B cell (primary cell): ENCODE measurements around the gene LZTS3. TPM values are rescaled to one million over a fixed set of nuclear protein-coding genes. Genes with fewer than 3 reads are reported as not detected.

Experiments used
- ATAC-seq: fragments of 200-7000 bp; cut with Tn5 transposase; one replicate; pipeline ENCODE4 v1.10.0; 2021; ENCODE audit warnings: low read depth, mild to moderate bottlenecking, moderate number of reproducible peaks, moderate library complexity
- CTCF ChIA-PET: fragments of 350-600 bp; sonication (Branson Sonifier 250); formaldehyde crosslinking; loops from one replicate; lab custom pipeline; 2021; ENCODE audit warnings: antibody characterized with exemption, inconsistent platforms; lab: Charles Lee
- POLR2A ChIA-PET: fragments of 350-600 bp; sonication (Branson Sonifier 250); formaldehyde crosslinking; loops from one replicate; lab custom pipeline; 2021; ENCODE audit warnings: antibody characterized with exemption; lab: Charles Lee
- DNase-seq: peaks from one replicate; pipeline ENCODE4 v3.0.0; 2013
- H2AFZ ChIP-seq: 2 replicates; pipeline ENCODE4 v1.6.1; 2012; ENCODE audit warnings: mild to moderate bottlenecking, low read depth, low read length; ENCODE audit not compliant: insufficient read depth, poor library complexity, severe bottlenecking
- H3K27ac ChIP-seq, 2 donors: 1 replicate in 1 of 2; 2 replicates in 1 of 2; pipeline ENCODE4 v1.5.1; 2012 to 2013; ENCODE audit warnings: low read length in 2 of 2, mild to moderate bottlenecking in 2 of 2, moderate library complexity in 1 of 2
- H3K27me3 ChIP-seq, 4 experiments: fragments of 200-600 bp in 1 of 4; sonication (generic) in 1 of 4; replicated peaks in 1 of 4; 1 replicate in 2 of 4; 2 replicates in 2 of 4; pipeline versions ENCODE4 v1.6.1 to v1.7.0; 2013 to 2016; ENCODE audit warnings: low read length in 3 of 4, mild to moderate bottlenecking in 2 of 4, mixed read lengths in 1 of 4, moderate library complexity in 1 of 4; ENCODE audit not compliant: insufficient read depth in 4 of 4, control insufficient read depth in 3 of 4; ENCODE audit errors: control extremely low read depth in 1 of 4
- H3K36me3 ChIP-seq, 2 experiments: replicated peaks in 1 of 2; 1 replicate in 1 of 2; 2 replicates in 1 of 2; pipeline versions ENCODE4 v1.6.1 to v1.7.1; 2013; ENCODE audit warnings: low read length in 1 of 2; ENCODE audit not compliant: insufficient read depth in 2 of 2, control insufficient read depth in 1 of 2; ENCODE audit errors: control extremely low read depth in 1 of 2, extremely low read depth in 1 of 2
- H3K4me1 ChIP-seq, 2 donors: fragments of 200-600 bp in 1 of 2; sonication (generic) in 1 of 2; 1 replicate in 1 of 2; 2 replicates in 1 of 2; pipeline versions ENCODE4 v1.5.1 to v1.6.1; 2013 to 2017; ENCODE audit warnings: low read length in 2 of 2; ENCODE audit not compliant: control insufficient read depth in 2 of 2, insufficient read depth in 2 of 2
- H3K4me2 ChIP-seq: replicated peaks from 2 replicates; pipeline ENCODE3; 2012; ENCODE audit warnings: mild to moderate bottlenecking, low read depth, low read length; ENCODE audit not compliant: poor library complexity, severe bottlenecking
- H3K4me3 ChIP-seq, 5 experiments: fragments of 200-600 bp in 1 of 5; sonication (generic) in 1 of 5; 1 replicate in 3 of 5; 2 replicates in 2 of 5; pipeline versions ENCODE4 v1.5.1 to v1.7.0; 2011 to 2016; ENCODE audit warnings: low read length in 4 of 5, mild to moderate bottlenecking in 4 of 5, low read depth in 2 of 5, control low read depth in 1 of 5, moderate library complexity in 1 of 5; ENCODE audit not compliant: insufficient read depth in 1 of 5; ENCODE audit errors: control extremely low read depth in 1 of 5, extremely low read depth in 1 of 5
- H3K79me2 ChIP-seq: fragments of 200-600 bp; sonication (generic); one replicate; pipeline ENCODE4 v1.6.0; 2016; ENCODE audit warnings: low read length; ENCODE audit not compliant: control insufficient read depth, insufficient read depth
- H3K9ac ChIP-seq: fragments of 200-600 bp; sonication (generic); 2 replicates; pipeline ENCODE4 v1.6.1; 2017; ENCODE audit warnings: mild to moderate bottlenecking, low read length, moderate library complexity
- H3K9me3 ChIP-seq, 3 donors: one replicate each; pipeline versions ENCODE4 v1.6.1 to v1.7.1; 2013; ENCODE audit warnings: low read length in 2 of 3; ENCODE audit not compliant: control insufficient read depth in 2 of 3, insufficient read depth in 1 of 3; ENCODE audit errors: control extremely low read depth in 1 of 3
- H4K20me1 ChIP-seq: 2 replicates; pipeline ENCODE4 v1.6.0; 2012; ENCODE audit warnings: mild to moderate bottlenecking, low read length; ENCODE audit not compliant: insufficient read depth, control insufficient read depth, poor library complexity, severe bottlenecking
- H3K27ac Mint-ChIP-seq: one replicate; pipeline ENCODE4 v1.8.0; 2021; ENCODE audit warnings: mixed read lengths
- H3K27me3 Mint-ChIP-seq: one replicate; pipeline ENCODE4 v1.8.0; 2021; ENCODE audit warnings: mixed read lengths
- H3K4me1 Mint-ChIP-seq: one replicate; pipeline ENCODE4 v1.8.0; 2021; ENCODE audit warnings: mixed read lengths
- H3K4me3 Mint-ChIP-seq: one replicate; pipeline ENCODE4 v1.8.0; 2021; ENCODE audit warnings: mixed read lengths
- H3K9me3 Mint-ChIP-seq: one replicate; pipeline ENCODE4 v1.8.0; 2022; ENCODE audit warnings: mixed read lengths; ENCODE audit not compliant: insufficient read depth
- EZH2 ChIP-seq: IDR thresholded peaks from 2 replicates; pipeline ENCODE4 v1.6.1; 2012; ENCODE audit warnings: borderline replicate concordance, low read depth, mild to moderate bottlenecking, moderate library complexity, low read length; ENCODE audit not compliant: insufficient read depth, poor library complexity, severe bottlenecking
- WGBS: methylation state at CpG from one replicate; pipeline ENCODE4 v1.1.5; 2013; ENCODE audit warnings: missing lambda C conversion rate; ENCODE audit not compliant: insufficient coverage; 5-methylcytosine and 5-hydroxymethylcytosine counted together
- intact Hi-C: fragments of 100-400 bp; cut with micrococcal nuclease; formaldehyde crosslinking; loops from one replicate; pipeline ENCODE4 v1.10.0; 2022
- polyA plus RNA-seq: library from polyadenylated mRNA; depleted of rRNA; stranded (reverse); fragments of >200 nt; gene quantifications from 2 replicates; pipeline ENCODE4 v1.2.3, GENCODE V29; 2012
- total RNA-seq, 2 donors: library from RNA; stranded (reverse); fragments of 120-200 nt in 1 of 2; gene quantifications; 1 replicate in 1 of 2; 2 replicates in 1 of 2; pipeline versions ENCODE4 v1.2.3 to v1.2.4, GENCODE V29; 2013 to 2022
- TF ChIP-seq, protein P1 (sequence below): fragments of 200-600 bp; IDR thresholded peaks from one replicate; pipeline ENCODE4 v1.8.0; 2022; ENCODE audit warnings: antibody characterized with exemption, mild to moderate bottlenecking

The LZTS3 gene
- total and polyA plus RNA-seq, 2 donors (not counting 1 experiment from before 2014, with no cell fraction given), result 2.3 to 5.1 TPM

DNA sequence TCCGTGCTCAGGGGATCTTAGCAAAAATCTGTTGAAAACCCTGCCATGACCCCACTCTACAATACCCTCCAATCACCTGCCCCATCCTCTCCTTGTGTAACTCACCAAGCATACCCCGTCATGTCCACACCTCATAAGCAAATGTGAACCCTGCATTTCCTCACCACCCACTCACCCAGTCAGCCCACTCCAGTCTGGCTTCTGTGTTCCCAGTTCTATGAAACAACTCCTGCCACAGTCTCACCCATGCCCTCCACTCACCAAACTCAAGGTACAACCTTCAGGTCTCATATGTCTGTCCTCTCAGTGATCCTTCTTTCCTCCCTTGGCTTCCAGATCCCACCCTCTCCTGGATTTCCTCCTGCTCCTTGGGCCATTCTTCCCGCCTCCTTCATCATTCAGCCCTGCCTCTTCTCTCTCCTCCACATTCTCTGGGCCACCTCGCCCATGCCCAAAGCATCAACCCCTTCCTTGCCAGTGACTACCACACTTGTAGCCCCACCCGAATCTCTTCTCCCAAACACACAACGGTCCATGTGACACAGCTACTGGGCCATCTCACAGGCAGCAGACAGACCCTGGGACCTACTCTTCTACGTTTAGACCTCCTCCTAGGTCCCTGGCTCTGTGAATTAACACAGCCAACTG, 22.4 kb upstream of the LZTS3 start:
- ATAC-seq, result no peak
- intact Hi-C loops, result no loop called here
- H3K79me2 ChIP-seq, result no peaks in the 10 kb centered on the region
- Mint-ChIP-seq H3K4me1 (no peaks in the 10 kb centered on the region), H3K4me3 (no peak overlapping the region), H3K9me3 (no peaks in the 10 kb centered on the region), H3K27me3 (no peaks in the 10 kb centered on the region), H3K27ac (no peak overlapping the region)
- peaks cover 5 to 72% of the 10 kb centered on the region in 2 experiments for H3K36me3 ChIP-seq
- no peak overlapping the region for H3K4me3 ChIP-seq
- ChIA-PET CTCF (interaction anchor here (0.7 kb wide), 1 partner anchor 142 kb away, joined by 6 read pairs; no protein-coding TSS in a partner anchor), POLR2A (no interaction called here)
- H3K27ac ChIP-seq, result no peak overlapping the region
- no peak for DNase-seq
- no peaks in the 10 kb centered on the region for H3K4me1 ChIP-seq
- H4K20me1 ChIP-seq, result no peaks in the 10 kb centered on the region
- no peak overlapping the region for H3K9ac ChIP-seq
- TF ChIP-seq, protein P1, sequence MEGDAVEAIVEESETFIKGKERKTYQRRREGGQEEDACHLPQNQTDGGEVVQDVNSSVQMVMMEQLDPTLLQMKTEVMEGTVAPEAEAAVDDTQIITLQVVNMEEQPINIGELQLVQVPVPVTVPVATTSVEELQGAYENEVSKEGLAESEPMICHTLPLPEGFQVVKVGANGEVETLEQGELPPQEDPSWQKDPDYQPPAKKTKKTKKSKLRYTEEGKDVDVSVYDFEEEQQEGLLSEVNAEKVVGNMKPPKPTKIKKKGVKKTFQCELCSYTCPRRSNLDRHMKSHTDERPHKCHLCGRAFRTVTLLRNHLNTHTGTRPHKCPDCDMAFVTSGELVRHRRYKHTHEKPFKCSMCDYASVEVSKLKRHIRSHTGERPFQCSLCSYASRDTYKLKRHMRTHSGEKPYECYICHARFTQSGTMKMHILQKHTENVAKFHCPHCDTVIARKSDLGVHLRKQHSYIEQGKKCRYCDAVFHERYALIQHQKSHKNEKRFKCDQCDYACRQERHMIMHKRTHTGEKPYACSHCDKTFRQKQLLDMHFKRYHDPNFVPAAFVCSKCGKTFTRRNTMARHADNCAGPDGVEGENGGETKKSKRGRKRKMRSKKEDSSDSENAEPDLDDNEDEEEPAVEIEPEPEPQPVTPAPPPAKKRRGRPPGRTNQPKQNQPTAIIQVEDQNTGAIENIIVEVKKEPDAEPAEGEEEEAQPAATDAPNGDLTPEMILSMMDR, result no peak
- no peak for TF ChIP-seq EZH2
- H3K9me3 ChIP-seq, result no peaks in the 10 kb centered on the region
- no peaks in the 10 kb centered on the region for H3K27me3 ChIP-seq
- no peak overlapping the region for H2AFZ ChIP-seq
- 89% methylated on average over 7 of the region's 7 CpGs for WGBS
- H3K4me2 ChIP-seq, result no peak overlapping the region

DNA sequence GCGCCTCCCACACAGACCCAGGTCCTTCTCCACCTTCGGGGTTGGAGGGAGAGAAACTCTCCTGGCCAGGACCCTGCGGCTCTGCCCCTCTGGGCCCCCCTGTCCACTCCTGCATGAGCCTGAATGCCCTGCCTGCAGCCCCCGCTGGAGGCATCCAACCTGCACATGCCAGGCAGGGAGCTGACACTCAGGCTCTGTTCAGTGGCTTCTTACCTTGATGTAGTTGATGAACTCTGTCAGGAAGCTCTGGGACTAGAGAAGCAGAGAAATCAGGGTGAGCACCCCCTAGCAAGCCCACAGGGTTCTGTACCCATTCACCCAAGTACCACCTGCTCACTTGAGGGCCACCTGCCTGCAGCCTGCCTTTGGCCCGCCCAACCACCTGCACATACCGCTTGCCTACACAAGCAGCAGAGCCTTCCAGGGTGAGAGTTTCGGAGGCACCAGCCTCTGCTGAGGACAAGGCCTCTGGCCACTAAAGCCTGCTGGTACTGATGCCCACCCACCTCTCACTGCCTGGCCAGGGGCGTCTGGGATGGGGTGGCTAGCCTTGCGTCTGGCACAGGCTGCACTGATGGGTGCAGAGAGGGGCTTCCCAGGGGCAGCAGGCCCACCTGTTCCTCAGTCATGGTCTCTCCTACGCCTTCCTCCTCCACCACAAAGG, 21.4 kb upstream of the LZTS3 start:
- H2AFZ ChIP-seq, result no peak overlapping the region
- Mint-ChIP-seq H3K27ac (no peak overlapping the region), H3K4me3 (no peak overlapping the region), H3K9me3 (no peaks in the 10 kb centered on the region), H3K4me1 (no peaks in the 10 kb centered on the region), H3K27me3 (no peaks in the 10 kb centered on the region)
- no peaks in the 10 kb centered on the region for H3K79me2 ChIP-seq
- H3K4me3 ChIP-seq, result no peak overlapping the region
- no peaks in the 10 kb centered on the region for H3K4me1 ChIP-seq
- no peak overlapping the region for H3K27ac ChIP-seq
- intact Hi-C loops, result no loop called here
- TF ChIP-seq EZH2, result no peak
- TF ChIP-seq, protein P1, result no peak
- 100% methylated on average over 7 of the region's 10 CpGs for WGBS
- peaks cover 4 to 74% of the 10 kb centered on the region in 2 experiments for H3K36me3 ChIP-seq
- H4K20me1 ChIP-seq, result no peaks in the 10 kb centered on the region
- no peak for ATAC-seq
- H3K27me3 ChIP-seq, result no peaks in the 10 kb centered on the region
- no peak overlapping the region for H3K9ac ChIP-seq
- CTCF ChIA-PET, result no interaction called here
- H3K9me3 ChIP-seq, result no peaks in the 10 kb centered on the region
- no peak overlapping the region for H3K4me2 ChIP-seq
- POLR2A ChIA-PET, result no interaction called here
- no peak for DNase-seq
